Activated naive CD4-positive, alpha-beta T cell treated with anti-CD3 and anti-CD28 coated beads, Interleukin-2, amount 50 U/mL, for 16 hours (primary cell): ENCODE data around the gene CARMIL1.
"Not testable (repeated sequence)": the region's sequence is repeated elsewhere in the genome, so short reads cannot be mapped to it uniquely, and the experiment has no call there.

Source experiments
- DNase-seq: peaks from one replicate; pipeline ENCODE4 v3.0.0-alpha.2; 2020

Gene CARMIL1

GRCh38 chr6:25586119-25586518 is 306.9 kb downstream of the CARMIL1 start:
- DNase-seq = not testable (repeated sequence)

DNA sequence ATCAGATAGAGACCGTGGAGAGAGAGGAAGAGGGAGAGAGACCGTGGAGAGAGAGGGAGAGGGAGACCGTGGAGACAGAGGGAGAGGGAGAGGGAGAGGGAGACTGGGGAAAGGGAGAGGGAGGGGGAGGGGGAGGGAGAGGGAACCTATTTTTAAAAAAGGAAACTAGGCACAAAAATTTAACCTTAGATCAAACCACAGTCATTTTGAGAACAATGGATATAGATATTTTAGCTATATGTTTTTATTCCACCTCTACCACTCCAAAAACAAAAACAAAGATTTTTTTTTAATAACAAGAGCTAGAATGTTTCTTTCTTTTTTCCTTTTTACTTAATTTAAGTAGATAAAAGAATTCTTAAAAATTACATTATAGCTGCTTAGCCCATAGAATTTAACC is 307.8 kb downstream of the CARMIL1 start:
- no peak for DNase-seq

DNA sequence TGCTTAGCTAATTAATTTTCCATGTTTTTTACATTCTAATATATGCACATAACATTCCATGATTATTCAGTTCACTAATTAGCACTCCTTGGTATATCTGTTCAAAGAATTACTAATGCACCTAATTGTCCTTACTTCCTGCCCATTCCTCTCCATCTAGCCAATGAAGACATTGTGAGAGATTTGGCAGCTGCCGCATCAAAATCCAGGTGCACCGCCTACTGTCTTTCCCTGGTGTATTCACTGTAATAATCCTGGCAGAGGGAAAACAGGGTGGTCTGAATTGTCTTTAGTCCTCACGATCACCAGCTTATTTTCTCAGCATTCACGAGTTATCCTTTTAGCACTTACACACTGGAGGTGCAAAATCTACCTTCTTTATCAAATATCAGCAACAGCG is 311.8 kb downstream of the CARMIL1 start:
- no peak for DNase-seq

DNA sequence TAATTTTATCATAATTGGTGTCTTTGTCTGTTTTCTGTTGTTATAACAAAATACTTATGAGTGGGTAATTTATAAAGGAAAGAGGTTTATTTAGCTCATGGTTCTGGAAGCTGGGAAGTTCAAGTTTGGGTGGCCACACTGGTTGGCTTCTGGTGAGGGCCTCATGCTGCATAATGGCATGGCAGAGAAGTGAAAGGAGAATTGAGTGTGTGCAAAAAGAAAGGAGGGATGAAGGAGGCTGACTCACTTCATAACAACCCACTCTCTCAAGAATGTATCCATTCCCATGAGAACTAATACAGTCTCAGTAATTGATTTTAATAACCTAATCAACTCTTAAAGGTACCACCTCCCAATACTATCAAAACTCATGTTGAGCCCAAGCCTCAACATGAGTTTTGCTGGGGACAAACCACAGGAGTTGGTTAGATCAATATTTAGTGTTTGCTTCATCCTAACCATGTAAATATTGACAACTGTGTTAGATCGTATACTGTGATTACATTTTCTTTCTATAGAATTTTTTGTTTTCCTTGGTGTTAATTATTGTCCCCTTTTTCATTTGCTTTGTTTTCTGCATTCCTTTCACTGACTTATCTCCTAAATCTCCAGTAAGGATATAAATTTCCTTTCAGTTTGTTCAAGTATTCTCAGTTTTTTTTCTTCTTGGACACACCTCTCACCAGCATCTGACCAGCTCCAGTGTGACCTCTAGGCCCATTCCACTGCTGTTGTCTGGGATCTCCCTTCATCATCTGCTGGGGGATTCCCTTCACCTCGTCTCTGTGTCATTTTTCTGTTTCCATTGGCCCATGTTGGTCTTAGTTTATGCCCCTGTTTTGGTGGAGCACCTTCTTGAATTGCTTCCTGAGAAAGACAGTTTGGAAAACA is 318.0 kb downstream of the CARMIL1 start:
- no peak for DNase-seq

DNA sequence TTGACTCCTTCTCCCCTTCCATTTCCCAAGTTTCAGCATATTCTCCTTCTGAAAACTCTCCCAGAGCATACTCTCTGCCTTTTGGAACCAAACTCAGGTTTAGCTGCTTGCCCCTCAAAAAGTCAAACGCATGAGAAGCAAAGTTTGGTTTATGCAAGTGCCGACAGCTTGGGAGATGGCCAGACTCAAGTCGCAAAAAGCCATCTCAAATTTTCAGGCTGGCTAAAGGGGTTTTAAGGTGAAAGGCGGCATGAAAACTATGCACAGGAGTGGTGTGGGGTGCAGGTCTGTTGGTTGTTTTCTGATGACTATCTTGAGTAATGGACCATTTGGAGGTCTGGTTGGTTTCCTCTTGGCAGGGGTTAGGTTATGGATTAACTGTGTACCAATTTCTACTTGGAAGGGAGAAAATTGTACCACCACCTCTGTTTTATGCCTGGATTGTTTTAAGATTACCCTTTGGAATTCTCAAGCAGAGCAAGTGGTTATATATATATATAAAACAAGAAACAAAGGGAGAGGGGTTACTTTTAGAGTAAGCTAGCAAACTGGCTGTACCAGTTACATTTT is 320.4 kb downstream of the CARMIL1 start:
- no peak for DNase-seq

GRCh38 chr6:25601800-25602673 is 322.9 kb downstream of the CARMIL1 start:
- no peak for DNase-seq

GRCh38 chr6:25602674-25602982 is 323.5 kb downstream of the CARMIL1 start:
- no peak for DNase-seq

DNA sequence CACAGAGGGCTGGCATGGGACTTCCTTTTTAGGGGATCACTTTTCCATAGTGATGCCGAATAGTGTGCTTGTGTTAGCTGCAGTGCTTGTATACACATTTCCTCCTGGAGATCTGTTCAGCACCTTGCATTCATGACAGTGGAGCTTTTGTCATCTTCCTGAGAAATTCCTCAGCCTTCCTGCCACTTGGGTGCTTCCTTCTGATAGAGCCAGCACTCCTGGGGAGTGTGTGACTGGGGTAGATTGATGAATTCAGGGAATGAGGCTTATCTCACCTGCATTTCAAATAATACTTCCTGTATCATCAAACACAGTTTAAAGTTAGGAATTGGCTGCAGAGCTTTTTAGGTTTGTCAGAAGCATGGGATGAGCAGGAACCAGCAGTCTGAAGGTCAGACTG is 324.1 kb downstream of the CARMIL1 start:
- no peak for DNase-seq

DNA sequence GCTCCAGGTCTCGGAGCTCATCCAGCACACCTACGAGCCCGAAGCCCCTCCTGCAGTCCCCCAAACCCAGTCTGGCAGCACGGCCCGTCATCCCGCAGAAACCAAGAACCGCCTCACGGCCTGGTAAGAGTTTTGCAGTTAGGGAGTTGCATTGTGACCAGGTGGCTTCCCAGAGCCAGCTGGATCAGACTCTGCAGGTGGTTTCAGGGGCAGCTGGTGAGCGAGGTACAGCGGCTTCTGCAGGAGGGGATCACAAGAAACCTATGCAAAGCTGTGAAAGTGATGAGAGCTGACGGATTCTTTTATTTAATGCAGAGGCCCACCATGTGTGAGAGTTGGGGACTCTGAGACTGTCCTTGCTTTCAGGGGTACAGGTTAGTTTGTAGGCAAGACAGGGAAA is 327.0 kb downstream of the CARMIL1 start:
- no peak for DNase-seq

- DNase-seq = no peak
Observed at GRCh38 chr6:25608558-25609174, 329.5 kb downstream of the CARMIL1 start.

- no peak for DNase-seq
Observed at GRCh38 chr6:25612666-25613065, 333.5 kb downstream of the CARMIL1 start.

GRCh38 chr6:25613415-25613814 is 334.2 kb downstream of the CARMIL1 start:
- no peak for DNase-seq

DNA sequence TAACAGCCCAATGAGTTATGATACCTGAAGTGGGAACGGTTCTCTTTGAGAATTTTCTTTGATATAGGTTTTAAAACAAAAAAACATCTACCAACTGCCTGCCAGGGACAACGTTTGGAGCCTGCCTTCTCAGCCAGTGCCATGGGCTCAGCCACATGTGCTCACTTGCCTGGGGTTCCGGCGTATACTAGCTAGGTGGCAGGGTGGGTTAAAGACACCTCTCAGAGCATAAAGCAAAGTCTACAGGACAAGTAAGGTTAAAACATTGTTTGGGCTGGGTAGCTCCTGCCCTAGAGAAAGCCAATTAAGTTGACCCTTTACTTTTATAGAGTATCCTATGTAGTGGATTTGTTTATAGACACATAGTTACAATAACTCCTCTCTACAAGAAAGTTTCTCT is 334.9 kb downstream of the CARMIL1 start:
- DNase-seq = no peak

DNA sequence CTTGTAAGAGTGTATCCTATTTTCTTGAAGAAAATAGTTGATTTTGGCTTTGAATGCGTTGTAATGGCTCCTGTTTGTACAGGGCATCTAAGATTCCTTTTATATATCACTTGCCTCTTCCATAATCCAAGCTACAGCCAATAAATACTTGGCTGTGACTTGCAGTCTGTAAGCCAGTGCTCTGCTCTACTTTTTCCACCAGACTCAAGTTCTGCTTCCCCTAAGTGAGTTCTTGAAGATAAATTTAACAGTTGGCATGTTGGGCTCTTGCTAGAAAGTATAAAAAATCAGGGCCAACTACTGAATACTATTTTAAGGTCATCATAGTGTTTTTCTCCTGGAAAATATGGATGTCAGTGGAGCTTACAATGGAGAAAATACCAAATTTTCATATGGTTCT is 336.3 kb downstream of the CARMIL1 start:
- DNase-seq = no peak

- no peak for DNase-seq
Observed at GRCh38 chr6:25617997-25618396, 338.8 kb downstream of the CARMIL1 start.

DNA sequence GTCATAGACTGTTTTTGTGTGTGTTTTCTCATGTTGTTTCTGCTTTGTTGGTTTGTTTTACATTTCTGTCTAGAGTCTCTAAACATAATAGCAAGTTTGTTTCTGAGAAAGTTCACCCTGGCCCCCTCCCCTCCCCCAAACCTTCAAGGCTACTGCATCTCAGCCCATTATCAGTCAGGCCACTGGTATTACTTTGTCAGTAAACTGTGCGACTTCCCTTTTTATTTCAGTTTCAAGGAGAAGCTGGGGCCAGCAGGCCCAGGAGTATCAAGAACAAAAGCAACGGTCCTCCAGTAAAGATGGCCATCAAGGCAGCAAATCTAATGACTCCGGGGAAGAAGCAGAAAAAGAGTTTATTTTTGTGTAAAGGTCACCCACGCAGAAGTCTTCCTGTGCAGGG is 340.0 kb downstream of the CARMIL1 start:
- no peak for DNase-seq

GRCh38 chr6:25620391-25620790 is 341.2 kb downstream of the CARMIL1 start:
- DNase-seq = no peak

- no peak for DNase-seq
Observed at GRCh38 chr6:25623065-25623464, 343.9 kb downstream of the CARMIL1 start.

DNA sequence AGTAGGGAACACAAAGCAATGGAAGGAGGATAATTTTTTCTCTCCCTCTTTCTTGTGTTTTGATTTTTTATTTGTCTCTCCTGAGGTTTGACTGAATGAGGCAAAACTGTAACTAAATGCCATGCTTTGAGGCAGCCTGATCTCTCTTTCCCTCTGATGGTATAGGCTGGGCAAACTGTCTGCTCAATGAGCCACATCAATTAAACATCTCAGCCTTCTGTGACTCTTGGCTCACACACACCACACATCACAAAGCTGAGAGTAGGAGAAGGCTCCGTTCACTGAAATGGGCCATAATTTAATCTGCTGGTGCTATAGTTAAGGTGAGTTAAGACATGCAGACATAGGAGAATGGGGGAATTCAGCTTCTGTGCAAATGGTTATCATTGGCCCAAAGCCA is 344.7 kb downstream of the CARMIL1 start:
- DNase-seq = no peak

DNA sequence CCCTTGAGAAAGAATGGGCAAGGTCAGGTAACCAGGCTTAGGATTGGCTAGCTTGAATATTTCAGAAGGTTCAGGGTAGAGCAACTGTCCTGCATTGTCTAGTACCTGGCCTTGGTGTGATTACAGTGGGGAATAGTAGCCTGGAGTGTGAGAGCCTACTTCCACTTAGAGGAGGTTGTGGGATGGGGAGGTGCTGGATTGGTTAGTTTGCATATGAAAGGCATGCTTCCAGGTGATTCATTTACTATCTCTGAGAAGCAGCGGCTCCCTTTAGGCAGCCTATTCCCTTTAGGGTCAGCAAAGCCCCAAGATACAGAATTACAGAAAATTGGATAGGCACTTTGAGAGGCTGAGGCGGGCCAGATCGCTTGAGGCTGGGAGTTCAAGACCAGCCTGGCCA is 347.8 kb downstream of the CARMIL1 start:
- DNase-seq = no peak

DNA sequence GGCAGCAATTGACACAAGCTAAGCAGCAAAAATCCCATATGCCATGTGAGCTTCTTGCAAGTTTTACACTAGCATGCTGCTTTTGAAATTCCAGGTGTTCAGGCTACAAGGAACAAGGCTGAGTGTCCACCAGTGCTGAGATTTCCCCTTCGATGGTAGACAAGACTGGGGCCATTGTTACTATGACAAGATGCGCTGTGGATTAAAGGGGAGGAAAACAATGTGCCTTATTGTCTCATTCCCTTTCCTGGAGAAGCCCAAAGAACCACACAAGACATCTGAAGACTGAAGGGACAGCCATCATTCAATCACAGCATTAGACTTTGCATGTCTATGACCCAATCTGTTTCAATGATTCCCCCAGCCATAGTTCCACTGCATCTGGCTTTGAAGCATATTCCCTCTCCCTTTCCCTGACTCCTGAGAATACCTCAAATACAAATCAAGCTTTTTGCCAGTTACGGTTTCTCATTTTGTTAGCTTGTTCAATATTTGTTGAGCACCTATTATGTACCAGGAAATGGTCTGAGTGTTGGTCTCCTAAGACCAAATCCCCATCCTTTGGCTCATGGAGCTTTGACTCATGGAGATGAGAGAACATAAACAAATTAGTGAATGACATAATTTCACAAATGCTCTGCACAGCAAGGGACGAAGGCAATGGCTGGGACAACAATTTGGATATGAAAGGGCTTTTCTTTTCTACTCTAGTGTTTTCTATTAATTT is 349.5 kb downstream of the CARMIL1 start:
- no peak for DNase-seq

GRCh38 chr6:25629198-25629576 is 350.0 kb downstream of the CARMIL1 start:
- no peak for DNase-seq
